HFF-Myc (cell line): ENCODE data around the gene MALAT1.

ENCODE experiments used
- DNase-seq: peaks from one replicate; pipeline ENCODE4 v3.0.0-alpha.2; 2011; ENCODE audit warnings: low read depth; ENCODE audit errors: extremely low read depth
- H3K4me3 ChIP-seq: replicated peaks from 2 replicates; pipeline ENCODE4 v1.5.1; 2011; ENCODE audit warnings: low read depth, mild to moderate bottlenecking, control low read depth, low read length
- CTCF ChIP-seq: IDR thresholded peaks from 2 replicates; pipeline ENCODE4 v1.5.1; 2012; ENCODE audit warnings: mild to moderate bottlenecking, low read depth, low read length, control low read depth; ENCODE audit errors: missing control alignments

The MALAT1 gene

GRCh38 chr11:65491163-65491465, 7.7 kb upstream of the MALAT1 start:
- no peak overlapping the region for H3K4me3 ChIP-seq
- TF ChIP-seq CTCF: no peak
- no peak for DNase-seq

- DNase-seq: no peak
- TF ChIP-seq CTCF: no peak
- H3K4me3 ChIP-seq: no peak overlapping the region
Measured at GRCh38 chr11:65491614-65492386, 7.0 kb upstream of the MALAT1 start.

GRCh38 chr11:65492387-65492636, 6.5 kb upstream of the MALAT1 start:
- DNase-seq: no peak
- no peak overlapping the region for H3K4me3 ChIP-seq
- TF ChIP-seq CTCF: no peak

- no peak for DNase-seq
- no peak for TF ChIP-seq CTCF
- no peak overlapping the region for H3K4me3 ChIP-seq
Measured at GRCh38 chr11:65492637-65493366, 6.0 kb upstream of the MALAT1 start.

GRCh38 chr11:65493367-65494176, 5.3 kb upstream of the MALAT1 start:
- H3K4me3 ChIP-seq: no peak overlapping the region
- no peak for DNase-seq
- TF ChIP-seq CTCF: no peak

- no peak for TF ChIP-seq CTCF
- peak overlapping the region; percentile 43 for H3K4me3 ChIP-seq
- DNase-seq: peak; percentile 65
Measured at GRCh38 chr11:65496304-65497140, 2.3 kb upstream of the MALAT1 start.
